Sigmoid colon (tissue), 4 donors: ENCODE data around the gene HMCN2.

Source experiments
- CTCF ChIP-seq, 4 experiments: fragments of 450-650 bp in 3 of 4; fragments of 200-600 bp in 1 of 4; IDR thresholded peaks; one replicate each; pipeline ENCODE4 v1.5.1; 2016 to 2019; ENCODE audit warnings: antibody characterized with exemption in 4 of 4, mild to moderate bottlenecking in 3 of 4, moderate library complexity in 2 of 4
- POLR2AphosphoS5 ChIP-seq, 4 donors: sonication (generic); formaldehyde crosslinking; IDR thresholded peaks; one replicate each; pipeline ENCODE4 v1.6.1; 2017; ENCODE audit warnings: antibody characterized with exemption in 4 of 4

GRCh38 chr9:130284249-130284625 lies 18.7 kb downstream of the HMCN2 start:
- TF ChIP-seq POLR2AphosphoS5 (IDR thresholded peaks at IDR 0.05) (no peak), CTCF (IDR thresholded peaks at IDR 0.05) (no peak)
